Fibroblast of lung (primary cell): ENCODE results near the gene ALDH1A2. TPM values are rescaled to one million over a fixed set of nuclear protein-coding genes. Genes with fewer than 3 reads are reported as not detected.

ENCODE experiments used
- DNase-seq, 2 donors: peaks; one replicate each; pipeline versions ENCODE4 v3.0.0 to v3.0.0-alpha.2; 2010; ENCODE audit warnings: low read depth in 2 of 2
- H2AFZ ChIP-seq: 2 replicates; pipeline ENCODE4 v1.5.1; 2012; ENCODE audit warnings: low read length, control low read depth, inconsistent platforms
- H3K27ac ChIP-seq: 2 replicates; pipeline ENCODE4 v1.5.1; 2011; ENCODE audit warnings: low read length, control low read depth; ENCODE audit not compliant: insufficient read depth
- H3K27me3 ChIP-seq: 2 replicates; pipeline ENCODE4 v1.5.1; 2011; ENCODE audit warnings: mild to moderate bottlenecking, low read length; ENCODE audit not compliant: control insufficient read depth, insufficient read depth
- H3K36me3 ChIP-seq: 2 replicates; pipeline ENCODE4 v1.5.1; 2011; ENCODE audit warnings: low read length; ENCODE audit not compliant: control insufficient read depth, insufficient read depth
- H3K4me1 ChIP-seq: 2 replicates; pipeline ENCODE4 v1.5.1; 2011; ENCODE audit warnings: low read length; ENCODE audit not compliant: control insufficient read depth, insufficient read depth; ENCODE audit errors: extremely low read depth
- H3K4me2 ChIP-seq: 2 replicates; pipeline ENCODE4 v1.5.1; 2011; ENCODE audit warnings: low read length, control low read depth; ENCODE audit not compliant: insufficient read depth; ENCODE audit errors: extremely low read depth
- H3K4me3 ChIP-seq, 4 experiments: fragments of 200-600 bp in 1 of 4; sonication (generic) in 1 of 4; replicated peaks in 1 of 4; 2 replicates each; pipeline ENCODE4 v1.5.1; 2011 to 2016; ENCODE audit warnings: low read length in 4 of 4, low read depth in 3 of 4, mild to moderate bottlenecking in 3 of 4, control low read depth in 2 of 4, inconsistent platforms in 1 of 4, mixed read lengths in 1 of 4; ENCODE audit not compliant: insufficient read depth in 1 of 4; ENCODE audit errors: control extremely low read depth in 1 of 4
- H3K79me2 ChIP-seq: 2 replicates; pipeline ENCODE4 v1.5.1; 2012; ENCODE audit warnings: mild to moderate bottlenecking, low read length, inconsistent platforms; ENCODE audit not compliant: control insufficient read depth, insufficient read depth
- H3K9ac ChIP-seq: 2 replicates; pipeline ENCODE4 v1.5.1; 2011; ENCODE audit warnings: mild to moderate bottlenecking, low read length, control low read depth; ENCODE audit not compliant: insufficient read depth
- H3K9me3 ChIP-seq: 2 replicates; pipeline ENCODE4 v1.5.1; 2012; ENCODE audit warnings: low read depth, low read length; ENCODE audit not compliant: control insufficient read depth, insufficient read depth
- H4K20me1 ChIP-seq: 2 replicates; pipeline ENCODE4 v1.5.1; 2011; ENCODE audit warnings: low read length; ENCODE audit not compliant: control insufficient read depth, insufficient read depth; ENCODE audit errors: extremely low read depth
- CTCF ChIP-seq, 2 donors: IDR thresholded peaks in 1 of 2; conservative IDR thresholded peaks in 1 of 2; 1 replicate in 1 of 2; 2 replicates in 1 of 2; pipeline ENCODE4 v1.5.1; 2011 to 2012; ENCODE audit warnings: low read length in 2 of 2, control low read depth in 1 of 2, inconsistent platforms in 1 of 2, low read depth in 1 of 2, mild to moderate bottlenecking in 1 of 2
- EZH2 ChIP-seq: IDR thresholded peaks from 2 replicates; pipeline ENCODE4 v1.5.1; 2012; ENCODE audit warnings: low read length, control low read depth, mild to moderate bottlenecking; ENCODE audit errors: missing control alignments
- polyA plus RNA-seq, 2 donors: library from polyadenylated mRNA; depleted of rRNA in 1 of 2; stranded (reverse) in 1 of 2; unstranded in 1 of 2; fragments of >200 nt; gene quantifications; 2 replicates each; pipeline ENCODE4 v1.2.1, GENCODE V29; 2011 to 2012; ENCODE audit warnings: missing spikeins in 1 of 2
- total RNA-seq: library from RNA; depleted of rRNA; stranded (reverse); fragments of >200 nt; gene quantifications from 2 replicates; pipeline ENCODE4 v1.2.1, GENCODE V29; 2014

The ALDH1A2 gene
- total and polyA plus RNA-seq, 2 donors (not counting 1 experiment from before 2014, with no cell fraction given): 1.1 to 2.3 TPM

- H3K4me1 ChIP-seq: no peaks in the 10 kb centered on the region
- TF ChIP-seq EZH2: no peak
- TF ChIP-seq CTCF (conservative IDR thresholded peaks at IDR 0.05 in 1 of 2, IDR thresholded peaks at IDR 0.05 in 1 of 2; ENCODE audit: low read depth in 1 of 2, low read length in 2 of 2): no peak
- no peak overlapping the region for H2AFZ ChIP-seq
- H3K4me3 ChIP-seq: no peak overlapping the region
- no peaks in the 10 kb centered on the region for H3K79me2 ChIP-seq
- no peaks in the 10 kb centered on the region for H4K20me1 ChIP-seq
- DNase-seq: no peak
- H3K4me2 ChIP-seq: no peak overlapping the region
- H3K36me3 ChIP-seq: no peaks in the 10 kb centered on the region
- no peaks in the 10 kb centered on the region for H3K9me3 ChIP-seq
- H3K27ac ChIP-seq: no peak overlapping the region
- peaks cover 27% of the 10 kb centered on the region for H3K27me3 ChIP-seq
- H3K9ac ChIP-seq: no peak overlapping the region
These were observed 4.9 kb downstream of the ALDH1A2 start for GRCh38 chr15:58060575-58060974.

GRCh38 chr15:58058729-58059128, 6.8 kb downstream of the ALDH1A2 start:
- DNase-seq: no peak
- H2AFZ ChIP-seq: no peak overlapping the region
- H3K9me3 ChIP-seq: no peaks in the 10 kb centered on the region
- H3K27me3 ChIP-seq: peaks cover 10% of the 10 kb centered on the region
- no peaks in the 10 kb centered on the region for H4K20me1 ChIP-seq
- H3K4me1 ChIP-seq: no peaks in the 10 kb centered on the region
- H3K9ac ChIP-seq: no peak overlapping the region
- TF ChIP-seq CTCF (conservative IDR thresholded peaks at IDR 0.05 in 1 of 2, IDR thresholded peaks at IDR 0.05 in 1 of 2; ENCODE audit: low read depth in 1 of 2, low read length in 2 of 2) (no peak), EZH2 (no peak)
- no peaks in the 10 kb centered on the region for H3K79me2 ChIP-seq
- H3K4me2 ChIP-seq: no peak overlapping the region
- no peak overlapping the region for H3K27ac ChIP-seq
- H3K36me3 ChIP-seq: no peaks in the 10 kb centered on the region
- H3K4me3 ChIP-seq: no peak overlapping the region

- Histone ChIP-seq H3K4me3 (no peak overlapping the region), H2AFZ (no peak overlapping the region), H3K27ac (no peak overlapping the region), H4K20me1 (no peaks in the 10 kb centered on the region), H3K4me1 (no peaks in the 10 kb centered on the region), H3K4me2 (no peak overlapping the region), H3K79me2 (no peaks in the 10 kb centered on the region), H3K9ac (no peak overlapping the region), H3K9me3 (no peaks in the 10 kb centered on the region), H3K36me3 (no peaks in the 10 kb centered on the region), H3K27me3 (peaks cover 7% of the 10 kb centered on the region)
- TF ChIP-seq CTCF (conservative IDR thresholded peaks at IDR 0.05 in 1 of 2, IDR thresholded peaks at IDR 0.05 in 1 of 2; ENCODE audit: low read depth in 1 of 2, low read length in 2 of 2) (no peak), EZH2 (no peak)
- DNase-seq: no peak
These were observed 7.4 kb downstream of the ALDH1A2 start for GRCh38 chr15:58058073-58058472.
